MM.1S (cell line): ENCODE measurements around the gene CNPY1.

ENCODE experiments used
- DNase-seq: peaks from one replicate; pipeline ENCODE4 v3.0.0-alpha.2; 2015
- H2AFZ ChIP-seq: fragments of 300-600 bp; sonication (generic); 2 replicates; pipeline ENCODE4 v1.6.0; 2016; ENCODE audit warnings: antibody characterized with exemption, low read length
- H3F3A ChIP-seq: fragments of 300-600 bp; sonication (generic); 2 replicates; pipeline ENCODE4 v1.6.1; 2016; ENCODE audit warnings: mild to moderate bottlenecking, antibody characterized with exemption, low read length, moderate library complexity, mixed read lengths; ENCODE audit not compliant: insufficient read depth
- H3K27ac ChIP-seq: fragments of 300-600 bp; sonication (generic); 2 replicates; pipeline ENCODE4 v1.5.1; 2016; ENCODE audit warnings: mild to moderate bottlenecking, low read length
- H3K27me3 ChIP-seq: fragments of 300-600 bp; sonication (generic); replicated peaks from 2 replicates; pipeline ENCODE4 v1.6.0; 2016; ENCODE audit warnings: low read length; ENCODE audit not compliant: insufficient read depth
- H3K36me3 ChIP-seq: fragments of 300-600 bp; sonication (generic); replicated peaks from 2 replicates; pipeline ENCODE4 v1.6.1; 2016; ENCODE audit warnings: mild to moderate bottlenecking, low read length, mixed read lengths; ENCODE audit not compliant: insufficient read depth
- H3K4me1 ChIP-seq: fragments of 300-600 bp; sonication (generic); 2 replicates; pipeline ENCODE4 v1.6.1; 2016; ENCODE audit warnings: low read length, mixed read lengths
- H3K4me2 ChIP-seq: fragments of 300-600 bp; sonication (generic); 2 replicates; pipeline ENCODE4 v1.6.0; 2016; ENCODE audit warnings: low read depth, low read length
- H3K4me3 ChIP-seq: fragments of 300-600 bp; sonication (generic); 2 replicates; pipeline ENCODE4 v1.5.1; 2016; ENCODE audit warnings: low read length, mixed read lengths
- H3K79me2 ChIP-seq: fragments of 300-600 bp; sonication (generic); 2 replicates; pipeline ENCODE4 v1.6.1; 2016; ENCODE audit warnings: mixed run types, low read length, mixed read lengths
- H3K9ac ChIP-seq: fragments of 300-600 bp; sonication (generic); 2 replicates; pipeline ENCODE4 v1.6.1; 2016; ENCODE audit warnings: low read length, mixed read lengths
- H3K9me2 ChIP-seq: fragments of 300-600 bp; sonication (generic); replicated peaks from 2 replicates; pipeline ENCODE4 v1.6.1; 2016; ENCODE audit warnings: mild to moderate bottlenecking, low read length, mixed read lengths; ENCODE audit not compliant: insufficient read depth
- H3K9me3 ChIP-seq: fragments of 300-600 bp; sonication (generic); replicated peaks from 2 replicates; pipeline ENCODE4 v1.6.1; 2016; ENCODE audit warnings: mild to moderate bottlenecking, low read length, mixed read lengths; ENCODE audit not compliant: insufficient read depth
- H4K20me1 ChIP-seq: fragments of 300-600 bp; sonication (generic); 2 replicates; pipeline ENCODE4 v1.6.1; 2016; ENCODE audit warnings: mild to moderate bottlenecking, low read length, moderate library complexity, mixed read lengths; ENCODE audit not compliant: insufficient read depth
- EZH2 ChIP-seq: fragments of 300-600 bp; sonication (generic); optimal IDR thresholded peaks from 2 replicates; pipeline ENCODE3; 2017; ENCODE audit warnings: low read depth, mild to moderate bottlenecking, antibody characterized with exemption, low read length, mixed read lengths
- EZH2phosphoT487 ChIP-seq: fragments of 300-600 bp; sonication (generic); IDR thresholded peaks from 2 replicates; pipeline ENCODE4 v1.6.1; 2018; ENCODE audit warnings: antibody characterized with exemption, low read length
- TF ChIP-seq, protein P1 (sequence below): fragments of 300-600 bp; sonication (generic); IDR thresholded peaks from 2 replicates; pipeline ENCODE4 v1.5.1; 2016; ENCODE audit warnings: antibody characterized with exemption, low read length, mixed read lengths

CNPY1 gene

DNA sequence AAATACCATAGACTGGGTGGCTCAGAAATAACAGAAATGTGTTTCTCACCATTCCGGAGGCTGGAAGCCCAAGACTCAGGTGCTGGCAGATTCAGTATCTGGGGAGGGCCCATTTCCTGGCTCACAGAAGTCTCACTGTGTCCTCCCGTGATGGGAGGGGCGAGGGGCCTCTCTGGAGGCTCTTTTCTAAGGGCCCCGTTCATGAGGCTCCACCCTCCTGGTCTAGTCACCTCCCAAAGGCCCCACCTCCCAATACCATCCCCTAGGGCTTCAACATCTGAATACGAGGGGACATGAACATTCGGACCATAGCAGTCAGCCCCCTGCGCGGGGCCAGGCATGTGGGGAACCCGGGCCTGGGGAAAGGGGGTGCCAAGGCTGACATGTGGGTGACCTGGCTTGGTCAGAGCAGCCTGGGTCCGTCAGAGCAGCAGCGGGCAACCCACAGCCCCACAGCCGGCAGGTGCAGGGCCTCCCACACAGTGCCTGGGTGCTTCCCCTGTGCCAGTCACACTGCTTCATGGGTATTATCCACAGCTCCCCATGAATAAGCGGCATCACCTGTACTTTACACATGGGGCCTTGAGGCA is 13.3 kb upstream of the CNPY1 start:
- Histone ChIP-seq H3K9me2 (no peaks in the 10 kb centered on the region), H3K9me3 (no peaks in the 10 kb centered on the region), H3K4me1 (0 out of 2 replicates have a peak, but pooled peaks cover 3% of the 10 kb centered on the region)

DNA sequence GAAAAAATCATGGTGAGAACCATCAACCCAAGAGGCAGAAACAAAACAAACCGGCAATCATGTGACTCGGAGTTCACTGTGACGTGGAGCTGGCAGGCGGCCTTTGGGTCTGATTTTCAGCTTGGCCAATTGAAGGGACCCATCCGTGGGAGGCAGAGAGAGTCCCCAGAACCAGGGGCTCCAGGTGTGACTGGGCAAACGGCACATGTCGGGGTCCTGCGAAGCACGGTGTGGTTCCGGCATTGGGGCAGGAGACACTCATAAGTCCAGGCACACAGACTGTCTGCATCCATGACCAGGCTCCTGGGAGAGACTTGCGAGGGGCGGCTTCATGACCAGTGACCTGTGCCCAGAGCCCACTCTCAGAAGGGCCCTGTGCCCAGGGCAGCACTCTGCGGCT is 12.6 kb upstream of the CNPY1 start:
- no peak overlapping the region for H3K4me2 ChIP-seq
- H3K4me3 ChIP-seq, result no peak overlapping the region
- H3K4me1 ChIP-seq, result 0 out of 2 replicates have a peak, but pooled peaks cover 3% of the 10 kb centered on the region
- no peaks in the 10 kb centered on the region for H3K79me2 ChIP-seq
- DNase-seq, result no peak
- H3K9me3 ChIP-seq, result no peaks in the 10 kb centered on the region
- H3K27ac ChIP-seq, result no peak overlapping the region
- TF ChIP-seq EZH2 (no peak), EZH2phosphoT487 (no peak)
- TF ChIP-seq, protein P1, sequence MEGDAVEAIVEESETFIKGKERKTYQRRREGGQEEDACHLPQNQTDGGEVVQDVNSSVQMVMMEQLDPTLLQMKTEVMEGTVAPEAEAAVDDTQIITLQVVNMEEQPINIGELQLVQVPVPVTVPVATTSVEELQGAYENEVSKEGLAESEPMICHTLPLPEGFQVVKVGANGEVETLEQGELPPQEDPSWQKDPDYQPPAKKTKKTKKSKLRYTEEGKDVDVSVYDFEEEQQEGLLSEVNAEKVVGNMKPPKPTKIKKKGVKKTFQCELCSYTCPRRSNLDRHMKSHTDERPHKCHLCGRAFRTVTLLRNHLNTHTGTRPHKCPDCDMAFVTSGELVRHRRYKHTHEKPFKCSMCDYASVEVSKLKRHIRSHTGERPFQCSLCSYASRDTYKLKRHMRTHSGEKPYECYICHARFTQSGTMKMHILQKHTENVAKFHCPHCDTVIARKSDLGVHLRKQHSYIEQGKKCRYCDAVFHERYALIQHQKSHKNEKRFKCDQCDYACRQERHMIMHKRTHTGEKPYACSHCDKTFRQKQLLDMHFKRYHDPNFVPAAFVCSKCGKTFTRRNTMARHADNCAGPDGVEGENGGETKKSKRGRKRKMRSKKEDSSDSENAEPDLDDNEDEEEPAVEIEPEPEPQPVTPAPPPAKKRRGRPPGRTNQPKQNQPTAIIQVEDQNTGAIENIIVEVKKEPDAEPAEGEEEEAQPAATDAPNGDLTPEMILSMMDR, result no peak
- H3K27me3 ChIP-seq, result peaks cover 83% of the 10 kb centered on the region
- no peaks in the 10 kb centered on the region for H4K20me1 ChIP-seq
- no peak overlapping the region for H2AFZ ChIP-seq
- H3F3A ChIP-seq, result no peaks in the 10 kb centered on the region
- no peaks in the 10 kb centered on the region for H3K36me3 ChIP-seq
- H3K9ac ChIP-seq, result no peak overlapping the region
- H3K9me2 ChIP-seq, result no peaks in the 10 kb centered on the region

More for the DNA sequence above, 13.3 kb upstream of the CNPY1 start:
- no peak for DNase-seq
- Histone ChIP-seq H3K27me3 (peaks cover 85% of the 10 kb centered on the region), H3K9ac (no peak overlapping the region), H3K79me2 (no peaks in the 10 kb centered on the region), H3K4me2 (no peak overlapping the region), H3F3A (no peaks in the 10 kb centered on the region), H3K27ac (no peak overlapping the region), H3K4me3 (no peak overlapping the region), H4K20me1 (no peaks in the 10 kb centered on the region), H2AFZ (no peak overlapping the region), H3K36me3 (no peaks in the 10 kb centered on the region)
- TF ChIP-seq, protein P1, result no peak
- TF ChIP-seq EZH2 (no peak), EZH2phosphoT487 (no peak)

DNA sequence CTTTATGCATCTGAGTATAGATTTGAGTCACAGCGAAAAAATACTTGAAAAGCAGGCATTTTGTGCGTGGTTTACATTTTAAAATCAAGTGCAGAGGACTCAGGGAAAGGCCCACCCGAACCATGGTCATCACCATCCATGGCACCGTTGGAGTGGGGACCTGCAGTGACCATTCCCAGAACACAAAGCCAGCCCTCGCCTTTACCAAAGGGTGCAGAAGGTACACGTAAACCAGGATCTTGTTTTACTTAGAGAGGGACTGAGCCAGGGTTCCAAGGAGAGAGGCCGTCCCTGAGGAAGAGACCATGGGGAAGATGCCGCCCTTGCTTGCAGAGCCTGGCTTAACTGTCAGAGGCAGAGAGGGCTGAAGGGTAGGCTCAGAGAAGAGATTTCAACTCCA is 12.0 kb upstream of the CNPY1 start:
- Histone ChIP-seq H3K4me3 (no peak overlapping the region), H3K36me3 (no peaks in the 10 kb centered on the region), H3K27ac (no peak overlapping the region), H2AFZ (no peak overlapping the region), H3K4me1 (0 out of 2 replicates have a peak, but pooled peaks cover 3% of the 10 kb centered on the region), H4K20me1 (no peaks in the 10 kb centered on the region), H3K27me3 (peaks cover 80% of the 10 kb centered on the region), H3K9ac (no peak overlapping the region), H3F3A (no peaks in the 10 kb centered on the region), H3K79me2 (no peaks in the 10 kb centered on the region), H3K9me3 (no peaks in the 10 kb centered on the region), H3K9me2 (no peaks in the 10 kb centered on the region), H3K4me2 (no peak overlapping the region)
- DNase-seq, result no peak
- TF ChIP-seq EZH2phosphoT487, result no peak
- TF ChIP-seq, protein P1, result no peak
- no peak for TF ChIP-seq EZH2
